Subcutaneous adipose tissue (tissue), 4 donors: Measurements from ENCODE around the gene SPATS2. TPM values are rescaled to one million over a fixed set of nuclear protein-coding genes. Genes with fewer than 3 reads are reported as not detected.

Experiments
- CTCF ChIP-seq: fragments of 450-650 bp; IDR thresholded peaks from one replicate; pipeline ENCODE4 v1.5.1; 2016; ENCODE audit warnings: low read depth, mild to moderate bottlenecking, control low read depth, antibody characterized with exemption, moderate library complexity
- small RNA-seq: library from RNA; depleted of rRNA; stranded (forward); fragments of <200 nt; gene quantifications from one replicate; pipeline ENCODE3, GENCODE V24; 2016
- total RNA-seq, 4 donors: library from RNA; depleted of rRNA; stranded (reverse); fragments of >200 nt; gene quantifications; one replicate each; pipeline ENCODE4 v1.1.0, GENCODE V29; 2016

The SPATS2 gene
- total RNA-seq, 4 donors from 2014 or later, result 10.1 to 19.5 (median 12.3) TPM

DNA sequence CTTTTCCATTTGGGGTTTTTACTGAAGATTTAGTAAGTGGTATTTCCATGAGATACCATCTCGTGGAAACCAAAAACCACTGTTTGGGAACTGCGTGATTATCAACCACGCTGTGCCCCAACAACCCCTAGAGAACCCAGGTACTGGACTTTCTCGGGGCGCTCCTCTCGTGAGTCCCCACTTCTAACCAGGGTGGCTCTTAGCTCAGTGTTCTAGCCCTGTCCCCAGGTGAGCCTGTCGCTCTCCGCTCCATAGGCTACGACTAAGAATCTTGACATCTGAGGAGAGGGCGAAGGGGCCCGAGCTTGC lies 200.0 kb downstream of the SPATS2 start:
- TF ChIP-seq CTCF, result no peak

DNA sequence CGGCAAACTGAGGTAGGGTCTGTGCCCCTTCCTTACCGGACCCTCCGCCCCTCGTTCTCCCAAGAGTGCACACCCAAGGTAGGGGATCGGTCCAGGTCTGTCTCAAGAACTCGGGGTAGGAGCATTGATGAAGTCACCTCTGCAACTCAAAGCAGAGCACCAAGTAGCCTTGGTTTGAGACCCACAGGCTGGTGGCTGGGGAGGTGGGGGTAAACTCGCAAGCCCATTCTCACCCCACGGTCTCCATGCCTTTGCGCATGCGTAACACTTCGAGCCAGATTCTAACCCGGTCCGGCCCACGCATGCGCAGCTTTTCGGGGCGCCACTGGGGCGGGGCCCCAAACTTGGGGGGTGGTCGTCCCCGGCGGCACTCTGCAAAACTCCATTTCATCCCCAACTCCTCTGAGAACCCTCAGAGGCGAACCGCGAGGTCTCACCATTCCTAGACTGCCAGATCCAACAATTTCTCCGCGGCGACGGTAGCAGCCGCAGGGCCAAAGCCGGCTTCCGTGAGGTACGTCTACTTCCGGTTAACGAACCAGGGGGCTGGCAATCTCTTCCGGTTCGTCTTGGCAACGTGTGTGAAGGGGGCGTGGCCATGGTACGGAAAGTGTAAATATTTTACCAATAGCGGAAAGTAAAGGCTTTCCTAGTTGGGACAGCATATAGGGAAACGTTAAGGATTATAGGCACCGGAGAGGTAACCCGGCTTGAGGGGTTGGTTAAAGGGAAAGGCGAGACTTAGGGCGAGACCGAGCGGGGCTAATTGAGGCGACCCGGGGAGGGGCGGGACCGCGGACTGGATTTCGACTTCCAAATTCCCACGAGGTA lies 200.6 kb downstream of the SPATS2 start, which contains the start of gene MCRS1:
Gene MCRS1 (minus strand): TSS at position 532 of the 831 bp plus-strand sequence. CDS start 1,411 bp downstream, outside the sequence.
- no peak for TF ChIP-seq CTCF

- no peak for TF ChIP-seq CTCF
Observed at GRCh38 chr12:49568442-49569162, 201.3 kb downstream of the SPATS2 start.

Small RNA genes lying within 50 kb of the gene (small RNA-seq; reads per million reads assigned to genes)
- not detected for gene AC125611.1

Other genes with a start within 250 kb of the SPATS2 start
- gene TUBA1B, start 236.1 kb upstream of the SPATS2 start, total RNA-seq, result 100 to 1,000 TPM; 246 to 719 (median 447) TPM
- 100 to 1,000 TPM in 3 of 4 donors, 10 to 100 TPM in 1; 51.6 to 213 (median 132) TPM for gene TUBA1A, start 178.4 kb upstream of the SPATS2 start, total RNA-seq
- 100 to 1,000 TPM in 2 of 4 donors, 10 to 100 TPM in 2; 65.9 to 177 (median 107) TPM for gene TUBA1C, start 102.4 kb upstream of the SPATS2 start, total RNA-seq
- gene PRPH, start 72.3 kb upstream of the SPATS2 start, total RNA-seq, result under 1 TPM in 2 of 4 donors, not detected in 2; 0.19 to 0.88 TPM
- 1 to 10 TPM in 1 of 4 donors, under 1 TPM in 2, not detected in 1; 0.16 to 2.0 (median 0.88) TPM for gene TROAP, start 44.2 kb upstream of the SPATS2 start, total RNA-seq
- not detected for gene C1QL4, start 30.3 kb upstream of the SPATS2 start, total RNA-seq
- 1 to 10 TPM in 1 of 4 donors, not detected in 3; 1.8 TPM for gene DNAJC22, start 20.6 kb upstream of the SPATS2 start, total RNA-seq
- not detected for gene KCNH3, start 171.6 kb downstream of the SPATS2 start, total RNA-seq
- gene MCRS1, start 200.7 kb downstream of the SPATS2 start, total RNA-seq, result 10 to 100 TPM; 28.7 to 36.1 (median 32.5) TPM
- gene FAM186B, start 238.2 kb downstream of the SPATS2 start, total RNA-seq, result under 1 TPM; 0.17 to 0.66 (median 0.53) TPM